HG03571 (cell line): ENCODE data around the gene CRY1.
"Not testable (repeated sequence)": the region's sequence is repeated elsewhere in the genome, so short reads cannot be mapped to it uniquely, and the experiment has no call there.

Source experiments
- ATAC-seq: cut with Tn5 transposase; IDR thresholded peaks from one replicate; pipeline ENCODE4 v1.9.1; 2021; ENCODE audit not compliant: unreplicated experiment

CRY1 gene

DNA sequence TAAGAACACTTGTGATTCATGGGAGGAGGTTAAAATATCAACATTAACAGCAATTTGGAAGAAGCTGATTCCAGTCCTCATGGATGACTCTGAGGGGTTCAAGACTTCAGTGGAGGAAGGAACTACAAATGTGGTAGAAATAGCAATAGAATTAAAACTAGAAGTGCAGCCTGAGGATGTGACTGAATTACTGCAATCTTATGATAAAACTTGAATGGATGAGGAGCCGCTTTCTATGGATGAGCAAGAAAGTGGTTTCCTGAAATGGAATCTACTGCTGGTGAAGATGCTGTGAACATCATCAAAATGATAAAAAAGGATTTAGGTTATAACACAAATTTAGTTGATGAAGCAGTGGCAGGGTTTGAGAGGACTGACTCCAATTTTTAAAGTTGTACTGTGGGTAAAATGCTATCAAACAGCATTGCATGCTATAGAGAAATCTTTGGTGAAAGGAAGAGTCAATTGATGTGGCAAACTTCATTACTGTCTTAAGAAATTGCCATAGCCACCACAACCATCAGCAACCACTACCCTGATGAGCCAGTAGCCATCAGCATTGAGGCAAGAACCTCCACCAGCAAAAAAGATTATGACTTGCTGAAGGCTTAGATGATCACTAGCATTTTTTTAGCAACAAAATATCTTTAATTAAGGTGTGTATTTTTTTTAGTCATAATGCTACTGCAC, 80.5 kb downstream of the CRY1 start:
- ATAC-seq, result no peak

DNA sequence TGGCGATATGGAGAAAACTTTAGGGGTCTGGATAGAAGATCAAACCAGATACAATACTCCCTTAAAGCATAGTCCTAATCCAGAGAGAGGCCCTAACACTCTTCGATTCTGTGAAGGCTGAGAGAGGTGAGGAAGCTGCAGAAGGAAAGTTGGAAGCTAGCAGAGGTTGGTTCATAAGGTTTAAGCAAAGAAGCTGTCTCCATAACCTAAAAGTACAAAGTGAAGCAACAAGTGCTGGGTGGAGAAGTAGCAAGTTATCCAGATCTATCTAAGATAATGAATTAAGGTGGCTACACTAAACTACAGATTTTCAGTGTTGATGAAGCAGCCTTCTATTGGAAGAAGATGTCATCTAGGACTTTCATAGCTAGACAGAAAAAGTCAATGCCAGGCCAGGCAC, 81.8 kb downstream of the CRY1 start:
- ATAC-seq, result no peak

GRCh38 chr12:107007411-107007810, 85.9 kb downstream of the CRY1 start:
- ATAC-seq, result no peak

- not testable (repeated sequence) for ATAC-seq
These were observed 90.7 kb downstream of the CRY1 start for GRCh38 chr12:107002665-107003064.

DNA sequence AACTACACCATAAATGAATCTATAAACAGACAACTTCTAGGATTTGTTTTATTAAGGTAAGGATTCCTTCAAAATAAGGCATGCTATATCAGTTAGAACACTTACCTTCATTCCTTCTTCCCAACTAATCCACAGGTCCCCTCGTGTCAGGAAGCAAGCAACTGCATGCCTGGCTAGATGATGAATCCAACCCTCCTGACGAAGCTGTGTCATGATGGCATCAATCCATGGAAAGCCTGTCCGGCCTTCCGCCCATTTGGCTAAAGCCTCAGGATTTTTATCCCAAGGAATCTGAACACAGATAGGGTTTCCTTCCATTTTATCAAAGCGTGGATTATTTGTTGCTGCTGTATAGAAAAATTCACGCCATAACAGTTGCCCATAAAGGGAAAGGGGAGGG, 93.9 kb downstream of the CRY1 start:
- no peak for ATAC-seq

- no peak for ATAC-seq
These were observed 95.4 kb downstream of the CRY1 start for GRCh38 chr12:106997916-106998315.

DNA sequence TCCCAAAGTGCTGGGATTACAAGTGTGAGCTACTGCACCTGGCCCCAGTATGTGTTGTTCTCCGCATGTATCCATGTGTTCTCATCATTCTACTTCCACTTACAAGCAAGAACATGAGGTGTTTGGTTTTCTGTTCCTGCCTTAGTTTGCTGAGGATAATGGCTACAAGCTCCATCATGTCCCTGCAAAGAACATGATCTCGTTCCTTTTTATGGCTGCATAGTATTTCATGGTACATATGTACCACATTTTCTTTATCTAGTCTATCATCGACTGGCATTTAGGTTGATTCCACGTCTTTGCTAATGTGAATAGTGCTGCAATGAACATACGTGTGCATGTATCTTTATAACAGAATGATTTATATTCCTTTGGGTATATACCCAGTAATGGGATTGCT, 97.2 kb downstream of the CRY1 start:
- not testable (repeated sequence) for ATAC-seq

GRCh38 chr12:106994579-106995220, 98.6 kb downstream of the CRY1 start:
- ATAC-seq, result no peak

DNA sequence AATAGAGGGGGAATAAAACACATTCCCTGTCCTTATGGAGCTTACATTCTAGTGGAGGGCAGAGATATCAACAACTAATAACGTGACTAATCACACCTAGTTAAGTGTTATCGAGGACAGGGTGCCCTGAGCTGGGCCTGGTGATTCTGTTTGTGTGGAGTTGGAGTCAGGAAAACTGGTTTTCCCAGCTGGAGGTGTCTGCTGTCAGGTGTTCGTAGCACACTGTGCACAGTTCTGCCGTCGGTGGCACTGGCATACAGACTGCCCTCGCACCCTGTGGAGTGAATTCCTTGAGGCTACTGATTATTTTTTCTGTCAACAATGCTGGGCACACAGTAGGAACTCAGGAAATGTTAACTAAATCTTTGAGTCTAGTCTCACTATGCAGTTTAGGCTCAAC, 105.5 kb downstream of the CRY1 start:
- ATAC-seq, result no peak

GRCh38 chr12:106986625-106987389, 106.5 kb downstream of the CRY1 start, which contains the start of gene MTERF2:
TSS of gene MTERF2 (minus strand) at chr12:106987146. CDS start at chr12:106978714, 8,432 bp downstream.
- peak; percentile 94 for ATAC-seq

GRCh38 chr12:106986135-106986534, 107.2 kb downstream of the CRY1 start:
- ATAC-seq, result no peak

DNA sequence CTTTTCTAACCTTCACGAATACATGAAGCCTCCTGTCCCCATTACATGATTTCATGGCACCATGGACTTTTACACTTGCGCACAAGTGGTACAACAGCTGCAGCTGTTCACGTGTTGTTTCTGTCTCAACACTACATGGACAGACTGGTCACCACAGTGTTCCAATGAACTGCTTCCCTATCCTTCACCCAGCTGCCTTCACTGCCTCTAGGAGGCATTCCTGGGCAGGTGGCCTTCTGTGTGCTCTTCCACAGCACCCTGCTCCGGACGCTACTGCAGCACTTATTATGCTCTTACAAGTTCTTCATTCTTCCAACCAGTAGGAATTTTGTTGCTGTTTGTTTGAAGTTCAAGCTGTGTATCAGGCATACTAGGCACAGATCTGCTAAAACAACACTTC, 107.9 kb downstream of the CRY1 start:
- ATAC-seq, result no peak

DNA sequence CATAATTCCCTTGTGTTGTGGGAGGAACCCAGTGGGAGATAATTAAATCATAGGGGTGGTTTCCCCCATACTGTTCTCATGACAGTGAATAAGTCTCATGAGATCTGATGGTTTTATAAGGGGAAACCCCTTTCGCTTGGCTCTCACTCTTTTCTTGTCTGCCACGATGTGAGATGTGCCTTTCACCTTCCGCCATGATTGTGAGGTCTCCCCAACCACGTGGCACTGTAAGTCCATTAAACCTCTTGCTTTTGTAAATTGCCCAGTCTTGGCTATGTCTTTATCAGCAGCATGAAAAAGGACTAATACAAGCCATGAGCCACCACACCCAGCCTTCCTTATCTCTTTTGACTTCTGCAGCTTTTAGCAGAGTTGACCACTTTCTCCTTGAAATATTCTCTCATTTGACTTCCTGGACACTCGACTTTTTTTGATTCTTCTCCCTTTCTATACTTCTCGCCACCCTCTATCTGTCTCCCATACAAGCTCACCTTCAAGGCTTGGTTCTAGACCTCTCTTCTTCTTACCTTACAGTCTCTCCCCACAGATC, 108.7 kb downstream of the CRY1 start:
- ATAC-seq, result no peak

GRCh38 chr12:106982229-106982628, 111.1 kb downstream of the CRY1 start:
- ATAC-seq, result no peak

DNA sequence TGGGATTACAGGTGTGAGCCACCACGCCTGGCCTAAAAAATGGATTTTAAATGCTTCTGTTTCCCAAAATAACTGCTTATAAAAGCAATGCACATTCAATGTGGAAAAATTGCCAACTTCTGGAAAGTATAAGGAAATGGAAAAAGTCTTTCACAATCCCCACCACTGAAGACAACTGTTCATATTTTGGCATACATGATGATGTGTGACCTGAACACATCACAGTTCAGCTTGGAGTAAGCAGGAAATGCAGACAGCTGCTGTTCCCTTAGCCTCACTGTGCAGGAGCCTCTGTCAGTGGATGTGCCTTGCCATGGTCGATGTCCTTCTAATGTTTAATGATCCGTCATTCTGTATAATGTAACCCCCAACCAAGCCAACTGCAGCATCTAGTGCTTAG, 111.6 kb downstream of the CRY1 start:
- no peak for ATAC-seq

DNA sequence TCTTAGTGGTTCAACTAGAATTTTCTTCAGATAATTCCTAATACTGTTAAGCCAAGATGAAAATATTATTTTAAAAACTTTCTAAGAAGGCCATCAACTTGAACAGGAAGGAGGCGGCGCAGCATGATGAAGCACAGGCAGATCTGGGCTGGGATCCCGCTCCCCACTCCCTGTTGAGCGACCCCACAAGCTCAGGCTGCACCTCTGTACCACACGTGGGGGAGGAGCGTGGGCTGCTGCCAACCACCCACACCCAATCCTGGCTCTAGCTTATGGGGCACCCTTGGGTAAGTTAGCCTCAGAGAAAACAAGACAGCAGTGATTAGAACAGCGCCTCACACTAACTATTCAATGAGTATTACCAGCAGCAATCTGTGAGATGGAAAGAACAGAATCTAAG, 112.4 kb downstream of the CRY1 start:
- ATAC-seq, result no peak

GRCh38 chr12:106978035-106978800, 115.1 kb downstream of the CRY1 start:
- ATAC-seq, result no peak

GRCh38 chr12:106976668-106977067, 116.7 kb downstream of the CRY1 start:
- ATAC-seq, result no peak

DNA sequence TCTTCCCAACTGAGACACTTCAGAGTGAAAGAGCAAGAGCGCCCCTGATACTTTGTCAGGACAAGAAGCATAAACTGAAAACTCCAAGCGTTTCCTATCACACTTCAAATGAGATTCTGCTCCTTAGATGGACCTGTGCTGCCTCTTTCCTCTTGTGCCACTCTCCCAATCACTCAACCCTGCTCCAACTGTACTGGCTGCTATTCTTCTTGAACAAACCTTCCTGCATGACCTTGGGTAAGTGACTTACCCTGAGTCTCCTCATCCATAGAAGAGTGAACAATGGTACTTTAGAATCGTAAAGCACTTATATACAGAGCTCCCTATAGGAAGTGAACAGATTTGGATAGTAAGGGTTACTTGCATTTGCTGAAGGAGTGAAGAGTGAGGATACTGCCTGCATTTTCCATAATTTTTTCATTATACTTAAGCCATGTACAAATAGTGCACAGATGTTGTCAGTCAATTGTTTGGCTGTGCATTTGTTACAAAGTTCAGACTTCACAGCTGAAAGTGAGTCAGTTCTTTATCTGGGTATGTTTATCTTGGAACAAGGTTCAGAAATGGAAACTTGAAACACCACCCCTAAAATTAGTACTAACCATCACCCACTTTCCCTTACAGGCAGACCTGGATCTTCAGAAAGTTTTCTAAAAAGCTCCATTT, 117.2 kb downstream of the CRY1 start:
- no peak for ATAC-seq

GRCh38 chr12:106975098-106975497, 118.3 kb downstream of the CRY1 start:
- ATAC-seq, result no peak
